HepG2 (cell line): ENCODE data around the gene CDC123.

Experiments
- AFF4 ChIP-seq: sonication (generic); formaldehyde crosslinking; IDR thresholded peaks from 2 replicates; pipeline ENCODE4 v1.4.0; 2020; ENCODE audit warnings: missing genetic modification reagents
- IRF1 ChIP-seq: sonication (generic); formaldehyde crosslinking; IDR thresholded peaks from 2 replicates; pipeline ENCODE4 v1.4.0; 2020; ENCODE audit warnings: low read depth, mild to moderate bottlenecking, missing genetic modification reagents
- MAFK ChIP-seq, 2 experiments: IDR thresholded peaks in 1 of 2; conservative IDR thresholded peaks in 1 of 2; 2 replicates each; pipeline ENCODE4 v1.6.1; 2011; ENCODE audit warnings: improper control_type of control experiment in 2 of 2, low read length in 2 of 2
- MAX ChIP-seq: IDR thresholded peaks from 2 replicates; pipeline ENCODE4 v1.6.1; 2012; ENCODE audit warnings: inconsistent platforms
- MXD1 ChIP-seq: sonication (generic); formaldehyde crosslinking; IDR thresholded peaks from 2 replicates; pipeline ENCODE4 v1.4.0; 2020; ENCODE audit warnings: mild to moderate bottlenecking, missing genetic modification reagents
- NFYB ChIP-seq: sonication (generic); formaldehyde crosslinking; IDR thresholded peaks from 2 replicates; pipeline ENCODE4 v1.4.0; 2020; ENCODE audit warnings: missing genetic modification reagents
- NR0B2 ChIP-seq: sonication (generic); formaldehyde crosslinking; IDR thresholded peaks from 2 replicates; pipeline ENCODE4 v1.4.0; 2020; ENCODE audit warnings: mild to moderate bottlenecking, missing genetic modification reagents
- POLR2AphosphoS2 ChIP-seq: IDR thresholded peaks from 2 replicates; pipeline ENCODE4 v1.6.1; 2011; ENCODE audit warnings: low read depth, low read length, improper control_type of control experiment
- SP1 ChIP-seq, 2 experiments: fragments of 450-650 bp in 1 of 2; sonication (generic) in 1 of 2; formaldehyde crosslinking in 1 of 2; IDR thresholded peaks; 2 replicates each; pipeline versions ENCODE4 v1.4.0 to v1.6.1; 2016 to 2020; ENCODE audit warnings: missing genetic modification reagents in 1 of 2
- ZNF138 ChIP-seq: sonication (generic); formaldehyde crosslinking; IDR thresholded peaks from 2 replicates; pipeline ENCODE4 v1.5.0; 2020; ENCODE audit warnings: mild to moderate bottlenecking, low read depth, missing genetic modification reagents
- ZNF652 ChIP-seq: IDR thresholded peaks from 2 replicates; pipeline ENCODE4 v1.6.1; 2016; ENCODE audit warnings: low read depth, borderline replicate concordance

- no peak for TF ChIP-seq SP1 (IDR thresholded peaks at IDR 0.05)
- no peak for TF ChIP-seq SP1 (CRISPR knock-in tag; IDR thresholded peaks at IDR 0.05)
- no peak for TF ChIP-seq IRF1
- TF ChIP-seq ZNF138 (CRISPR knock-in tag): no peak
- TF ChIP-seq MXD1 (CRISPR knock-in tag): no peak
- TF ChIP-seq MAFK (conservative IDR thresholded peaks at IDR 0.05 in 1 of 2, IDR thresholded peaks at IDR 0.05 in 1 of 2; ENCODE audit: low read length in 2 of 2): no peak
- TF ChIP-seq AFF4 (CRISPR knock-in tag): no peak
- no peak for TF ChIP-seq ZNF652
- no peak for TF ChIP-seq POLR2AphosphoS2
- TF ChIP-seq NFYB (CRISPR knock-in tag): no peak
- TF ChIP-seq NR0B2 (CRISPR knock-in tag): no peak
- TF ChIP-seq MAX: no peak
Observed at GRCh38 chr10:12202226-12202625, 6.2 kb downstream of the CDC123 start.
